Spleen (tissue), 7 donors: Measurements from ENCODE around the gene ARFIP1.
"Not testable (repeated sequence)": the region's sequence is repeated elsewhere in the genome, so short reads cannot be mapped to it uniquely, and the experiment has no call there.

Experiments
- CTCF ChIP-seq, 11 experiments: fragments of 200-600 bp in 7 of 11; fragments of 450-650 bp in 4 of 11; sonication (generic) in 4 of 11; IDR thresholded peaks in 8 of 11; conservative IDR thresholded peaks in 3 of 11; 1 replicate in 7 of 11; 2 replicates in 4 of 11; pipeline versions ENCODE4 v1.4.0 to v1.8.0; 2016 to 2021; ENCODE audit warnings: antibody characterized with exemption in 11 of 11, inconsistent platforms in 4 of 11, mild to moderate bottlenecking in 1 of 11
- POLR2A ChIP-seq, 3 donors: fragments of 450-650 bp; IDR thresholded peaks; one replicate each; pipeline ENCODE4 v1.5.1; 2017; ENCODE audit warnings: antibody characterized with exemption in 3 of 3, mild to moderate bottlenecking in 1 of 3
- POLR2AphosphoS5 ChIP-seq, 3 donors: sonication (generic); formaldehyde crosslinking; IDR thresholded peaks; one replicate each; pipeline ENCODE4 v1.5.1; 2017; ENCODE audit warnings: antibody characterized with exemption in 3 of 3
- donor health status: DM: no; HTN: no; CAD: no; lungs with moderate emphysema.
- donor health status: DM: no; HTN: no; CAD: no.
- donor health status: DM: no; HTN: no; CAD: no.

DNA sequence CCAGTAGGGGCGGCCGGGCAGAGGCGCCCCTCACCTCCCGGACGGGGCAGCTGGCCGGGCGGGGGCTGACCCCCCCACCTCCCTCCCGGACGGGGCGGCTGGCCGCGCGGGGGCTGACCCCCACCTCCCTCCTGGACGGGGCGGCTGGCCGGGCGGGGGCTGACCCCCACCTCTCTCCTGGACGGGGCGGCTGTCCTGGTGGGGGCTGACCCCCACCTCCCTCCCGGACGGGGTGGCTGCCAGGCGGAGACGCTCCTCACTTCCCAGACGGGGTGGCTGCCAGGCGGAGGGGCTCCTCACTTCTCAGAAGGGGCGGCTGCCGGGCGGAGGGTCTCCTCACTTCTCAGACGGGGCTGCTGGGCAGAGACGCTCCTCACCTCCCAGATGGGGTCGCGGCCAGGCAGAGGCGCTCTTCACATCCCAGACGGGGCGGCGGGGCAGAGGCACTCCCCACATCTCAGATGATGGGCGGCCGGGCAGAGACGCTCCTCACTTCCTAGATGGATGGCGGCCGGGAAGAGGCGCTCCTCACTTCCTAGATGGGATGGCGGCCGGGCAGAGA lies 86.8 kb downstream of the ARFIP1 start:
- not testable (repeated sequence) for TF ChIP-seq CTCF (IDR thresholded peaks at IDR 0.05 in 8 of 11, conservative IDR thresholded peaks at IDR 0.05 in 3 of 11); POLR2A (IDR thresholded peaks at IDR 0.05); POLR2AphosphoS5 (IDR thresholded peaks at IDR 0.05)
